Stomach (tissue), 4 donors: ENCODE measurements around the gene LRIG1.

Experiments used
- EP300 ChIP-seq: sonication (generic); formaldehyde crosslinking; IDR thresholded peaks from one replicate; pipeline ENCODE4 v1.6.1; 2017; ENCODE audit warnings: antibody characterized with exemption
- POLR2A ChIP-seq, 4 donors: fragments of 450-650 bp; IDR thresholded peaks; one replicate each; pipeline ENCODE4 v1.6.1; 2016; ENCODE audit warnings: antibody characterized with exemption in 4 of 4, control low read depth in 2 of 4, mild to moderate bottlenecking in 1 of 4, moderate library complexity in 1 of 4
- POLR2AphosphoS5 ChIP-seq, 3 donors: sonication (generic); formaldehyde crosslinking; IDR thresholded peaks; one replicate each; pipeline ENCODE4 v1.6.1; 2016; ENCODE audit warnings: antibody characterized with exemption in 3 of 3
- TF ChIP-seq, protein P1 (sequence below), 7 experiments: fragments of 450-650 bp in 4 of 7; fragments of 200-600 bp in 3 of 7; sonication (generic) in 3 of 7; IDR thresholded peaks; one replicate each; pipeline ENCODE4 v1.5.1; 2016 to 2019; ENCODE audit warnings: antibody characterized with exemption in 7 of 7, control low read depth in 2 of 7, mild to moderate bottlenecking in 1 of 7

DNA sequence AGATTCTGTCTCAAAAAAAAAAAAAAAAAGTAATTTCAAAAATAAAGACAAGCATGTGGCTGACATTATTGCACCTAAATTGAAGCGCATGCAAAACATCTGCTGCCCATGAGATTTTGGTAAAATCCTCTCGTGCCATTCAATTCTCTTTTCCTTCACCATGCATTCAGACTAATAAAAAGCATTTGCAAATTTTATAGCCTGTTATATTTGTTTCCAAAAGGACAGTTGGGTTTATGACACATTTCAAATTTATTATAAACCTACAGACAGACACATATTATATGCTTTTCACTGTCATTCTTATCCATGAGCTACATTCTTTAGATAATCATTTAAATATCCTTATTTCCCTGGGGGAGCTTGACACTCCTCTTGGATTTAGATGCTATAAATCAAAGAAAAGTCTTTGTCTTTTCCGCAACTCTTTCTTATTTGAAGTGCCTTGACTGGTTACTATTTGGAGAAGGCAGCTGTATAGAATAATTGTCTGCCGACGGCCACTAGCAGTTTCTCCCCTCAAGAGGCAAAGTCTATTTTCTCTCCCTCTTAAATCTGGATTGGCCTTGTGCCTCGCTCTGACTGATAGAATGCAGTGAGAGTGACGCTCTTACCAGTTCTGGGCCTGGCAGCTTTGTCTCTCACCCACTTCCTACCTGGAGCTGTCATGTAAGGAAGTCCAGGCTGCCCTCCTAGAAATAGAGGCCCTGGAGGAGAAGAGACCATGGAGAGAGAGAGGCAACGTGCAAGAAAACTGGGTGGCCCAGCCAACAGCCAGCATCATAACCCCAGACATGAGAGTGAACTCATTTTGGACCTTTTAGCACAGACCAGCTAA is 6.8 kb upstream of the LRIG1 start:
- TF ChIP-seq POLR2A (IDR thresholded peaks at IDR 0.05) (no peak), EP300 (no peak), POLR2AphosphoS5 (IDR thresholded peaks at IDR 0.05) (no peak)
- TF ChIP-seq, protein P1, sequence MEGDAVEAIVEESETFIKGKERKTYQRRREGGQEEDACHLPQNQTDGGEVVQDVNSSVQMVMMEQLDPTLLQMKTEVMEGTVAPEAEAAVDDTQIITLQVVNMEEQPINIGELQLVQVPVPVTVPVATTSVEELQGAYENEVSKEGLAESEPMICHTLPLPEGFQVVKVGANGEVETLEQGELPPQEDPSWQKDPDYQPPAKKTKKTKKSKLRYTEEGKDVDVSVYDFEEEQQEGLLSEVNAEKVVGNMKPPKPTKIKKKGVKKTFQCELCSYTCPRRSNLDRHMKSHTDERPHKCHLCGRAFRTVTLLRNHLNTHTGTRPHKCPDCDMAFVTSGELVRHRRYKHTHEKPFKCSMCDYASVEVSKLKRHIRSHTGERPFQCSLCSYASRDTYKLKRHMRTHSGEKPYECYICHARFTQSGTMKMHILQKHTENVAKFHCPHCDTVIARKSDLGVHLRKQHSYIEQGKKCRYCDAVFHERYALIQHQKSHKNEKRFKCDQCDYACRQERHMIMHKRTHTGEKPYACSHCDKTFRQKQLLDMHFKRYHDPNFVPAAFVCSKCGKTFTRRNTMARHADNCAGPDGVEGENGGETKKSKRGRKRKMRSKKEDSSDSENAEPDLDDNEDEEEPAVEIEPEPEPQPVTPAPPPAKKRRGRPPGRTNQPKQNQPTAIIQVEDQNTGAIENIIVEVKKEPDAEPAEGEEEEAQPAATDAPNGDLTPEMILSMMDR (IDR thresholded peaks at IDR 0.05) = no peak
